ENCODE measurements around the gene PPP1R12A.
A peak's percentile ranks its signal among the peaks of the same experiment; 100 is the strongest.

PPP1R12A gene

DNA sequence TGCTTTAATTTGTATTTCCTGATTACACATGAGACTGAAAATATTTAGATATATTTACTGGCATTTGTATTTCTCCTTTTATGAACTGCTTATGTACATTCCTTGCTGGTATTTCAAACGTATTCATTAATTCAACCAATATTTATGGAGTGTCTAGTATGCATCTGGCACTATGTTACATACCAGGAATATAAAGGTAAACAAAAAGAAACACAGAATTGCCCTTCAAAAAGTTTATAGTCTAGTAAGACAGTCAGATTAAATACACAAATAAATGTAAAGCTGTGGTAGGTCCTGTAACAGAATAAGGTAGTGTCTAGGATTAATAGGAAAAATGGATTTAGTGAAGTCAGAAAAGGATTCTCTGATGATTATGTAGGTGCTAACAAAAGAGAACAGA is 87.5 kb downstream of the PPP1R12A start:
- Histone ChIP-seq H3K36me3 (ENCODE audit: control insufficient read depth, insufficient read depth, low read length) (no peaks in the 10 kb centered on the region), H3K27ac (peak overlapping the region; percentile 22), H3K4me1 (no peaks in the 10 kb centered on the region), H3K4me2 (ENCODE audit: low read length) (no peak overlapping the region), H3K9ac (no peak overlapping the region), H3K79me2 (peaks cover 15% of the 10 kb centered on the region), H2AFZ (no peak overlapping the region), H3K9me3 (ENCODE audit: control insufficient read depth, low read length) (no peaks in the 10 kb centered on the region), H3K4me3 (ENCODE audit: low read depth, low read length) (no peak overlapping the region), H3K27me3 (ENCODE audit: control insufficient read depth, insufficient read depth, low read length) (no peaks in the 10 kb centered on the region)
- TF ChIP-seq, protein P1, sequence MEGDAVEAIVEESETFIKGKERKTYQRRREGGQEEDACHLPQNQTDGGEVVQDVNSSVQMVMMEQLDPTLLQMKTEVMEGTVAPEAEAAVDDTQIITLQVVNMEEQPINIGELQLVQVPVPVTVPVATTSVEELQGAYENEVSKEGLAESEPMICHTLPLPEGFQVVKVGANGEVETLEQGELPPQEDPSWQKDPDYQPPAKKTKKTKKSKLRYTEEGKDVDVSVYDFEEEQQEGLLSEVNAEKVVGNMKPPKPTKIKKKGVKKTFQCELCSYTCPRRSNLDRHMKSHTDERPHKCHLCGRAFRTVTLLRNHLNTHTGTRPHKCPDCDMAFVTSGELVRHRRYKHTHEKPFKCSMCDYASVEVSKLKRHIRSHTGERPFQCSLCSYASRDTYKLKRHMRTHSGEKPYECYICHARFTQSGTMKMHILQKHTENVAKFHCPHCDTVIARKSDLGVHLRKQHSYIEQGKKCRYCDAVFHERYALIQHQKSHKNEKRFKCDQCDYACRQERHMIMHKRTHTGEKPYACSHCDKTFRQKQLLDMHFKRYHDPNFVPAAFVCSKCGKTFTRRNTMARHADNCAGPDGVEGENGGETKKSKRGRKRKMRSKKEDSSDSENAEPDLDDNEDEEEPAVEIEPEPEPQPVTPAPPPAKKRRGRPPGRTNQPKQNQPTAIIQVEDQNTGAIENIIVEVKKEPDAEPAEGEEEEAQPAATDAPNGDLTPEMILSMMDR (IDR thresholded peaks at IDR 0.05), result no peak

DNA sequence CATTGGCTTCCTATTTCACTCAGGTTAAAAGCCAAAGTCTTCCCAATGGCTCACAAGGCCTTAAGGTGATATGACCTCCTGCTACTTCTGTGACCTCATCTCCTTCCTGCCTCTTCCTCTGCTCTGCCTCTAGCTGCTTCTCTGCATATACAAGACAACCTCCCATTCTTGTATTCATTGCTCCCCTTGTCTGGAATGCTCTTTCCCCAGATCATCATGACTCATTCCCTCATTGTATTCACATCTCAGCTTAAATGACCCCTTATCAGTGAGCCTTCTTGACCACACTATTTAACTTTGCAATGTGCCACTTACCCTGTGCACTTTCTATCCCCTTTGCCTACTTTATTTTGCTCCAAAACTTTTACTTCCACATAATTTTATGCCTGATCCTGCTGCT is 90.2 kb downstream of the PPP1R12A start:
- H3K9me3 ChIP-seq (ENCODE audit: control insufficient read depth, low read length), result no peaks in the 10 kb centered on the region
- peaks cover 7% of the 10 kb centered on the region for H3K4me1 ChIP-seq
- TF ChIP-seq, protein P1 (IDR thresholded peaks at IDR 0.05), result no peak
- H3K4me2 ChIP-seq (ENCODE audit: low read length), result no peak overlapping the region
- no peaks in the 10 kb centered on the region for H3K27me3 ChIP-seq (ENCODE audit: control insufficient read depth, insufficient read depth, low read length)
- no peak overlapping the region for H2AFZ ChIP-seq
- H3K4me3 ChIP-seq (ENCODE audit: low read depth, low read length), result no peak overlapping the region
- peaks cover 9% of the 10 kb centered on the region for H3K79me2 ChIP-seq
- no peak overlapping the region for H3K9ac ChIP-seq
- H3K36me3 ChIP-seq (ENCODE audit: control insufficient read depth, insufficient read depth, low read length), result no peaks in the 10 kb centered on the region
- H3K27ac ChIP-seq, result no peak overlapping the region

DNA sequence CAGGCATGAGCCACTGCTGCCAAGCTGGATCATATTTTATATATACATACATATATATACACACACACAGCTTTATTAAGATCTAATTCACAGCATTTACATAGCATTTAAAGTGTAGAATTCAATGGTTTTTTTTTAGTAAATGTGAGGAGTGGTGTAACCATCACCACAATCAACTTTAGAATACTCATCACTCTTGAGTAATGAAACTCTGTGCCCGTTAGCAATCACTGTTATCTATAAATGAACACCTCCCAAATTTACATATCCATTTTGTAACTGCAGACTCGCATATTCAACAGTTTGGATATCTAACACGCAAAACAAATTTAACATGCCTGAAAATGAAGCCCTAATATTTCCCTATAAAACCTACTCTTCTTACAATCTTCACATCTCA is 90.9 kb downstream of the PPP1R12A start:
- Histone ChIP-seq H3K79me2 (peaks cover 7% of the 10 kb centered on the region), H3K9ac (no peak overlapping the region), H2AFZ (no peak overlapping the region), H3K4me3 (ENCODE audit: low read depth, low read length) (no peak overlapping the region), H3K4me2 (ENCODE audit: low read length) (no peak overlapping the region), H3K27me3 (ENCODE audit: control insufficient read depth, insufficient read depth, low read length) (no peaks in the 10 kb centered on the region), H3K36me3 (ENCODE audit: control insufficient read depth, insufficient read depth, low read length) (no peaks in the 10 kb centered on the region), H3K27ac (no peak overlapping the region), H3K9me3 (ENCODE audit: control insufficient read depth, low read length) (no peaks in the 10 kb centered on the region), H3K4me1 (peaks cover 7% of the 10 kb centered on the region)
- TF ChIP-seq, protein P1 (IDR thresholded peaks at IDR 0.05), result no peak

DNA sequence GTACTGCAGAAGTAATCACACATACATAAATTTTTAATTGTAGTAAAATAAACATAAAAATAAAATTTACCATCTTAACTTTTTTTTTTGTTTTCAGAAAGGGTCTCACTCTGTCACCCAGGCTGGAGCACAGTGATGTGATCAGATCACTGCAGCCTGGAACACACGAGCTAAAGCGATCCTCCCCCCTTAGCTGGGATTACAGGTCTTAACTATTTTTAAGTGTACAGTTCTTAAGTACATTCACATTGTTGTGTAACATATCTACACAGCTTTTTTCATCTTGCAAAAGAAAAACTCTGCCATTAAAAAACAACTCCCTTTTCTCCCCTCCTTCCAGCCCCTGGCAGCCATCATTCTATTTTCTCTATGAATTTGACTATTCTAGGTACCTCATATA is 92.3 kb downstream of the PPP1R12A start:
- H3K27ac ChIP-seq, result no peak overlapping the region
- H3K9ac ChIP-seq, result no peak overlapping the region
- no peaks in the 10 kb centered on the region for H3K36me3 ChIP-seq (ENCODE audit: control insufficient read depth, insufficient read depth, low read length)
- no peak overlapping the region for H3K4me2 ChIP-seq (ENCODE audit: low read length)
- no peak overlapping the region for H2AFZ ChIP-seq
- TF ChIP-seq, protein P1 (IDR thresholded peaks at IDR 0.05), result no peak
- no peaks in the 10 kb centered on the region for H3K9me3 ChIP-seq (ENCODE audit: control insufficient read depth, low read length)
- no peak overlapping the region for H3K4me3 ChIP-seq (ENCODE audit: low read depth, low read length)
- peaks cover 16% of the 10 kb centered on the region for H3K79me2 ChIP-seq
- H3K27me3 ChIP-seq (ENCODE audit: control insufficient read depth, insufficient read depth, low read length), result no peaks in the 10 kb centered on the region
- peaks cover 7% of the 10 kb centered on the region for H3K4me1 ChIP-seq

DNA sequence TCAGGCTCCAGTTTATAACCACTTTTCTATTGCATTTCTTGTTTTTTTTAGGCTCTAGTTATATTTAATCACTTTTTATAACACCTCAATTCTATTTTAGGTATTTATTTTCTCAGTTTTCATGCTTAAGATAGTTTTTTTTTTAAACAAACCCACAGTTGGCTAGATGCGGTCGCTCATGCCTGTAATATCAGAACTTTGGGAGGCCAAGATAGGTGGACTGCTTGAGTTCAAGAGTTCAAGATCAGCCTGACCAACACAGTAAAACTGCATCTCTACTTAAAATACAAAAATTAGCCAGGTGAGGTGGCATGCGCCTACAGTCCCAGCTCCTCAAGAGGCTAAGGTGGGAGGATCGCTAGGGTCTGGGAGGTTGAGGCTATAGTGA is 93.0 kb downstream of the PPP1R12A start:
- no peak overlapping the region for H2AFZ ChIP-seq
- peak overlapping the region; percentile 8 for H3K4me2 ChIP-seq (ENCODE audit: low read length)
- peaks cover 16% of the 10 kb centered on the region for H3K79me2 ChIP-seq
- H3K9me3 ChIP-seq (ENCODE audit: control insufficient read depth, low read length), result no peaks in the 10 kb centered on the region
- H3K27ac ChIP-seq, result peak overlapping the region; percentile 1
- no peak overlapping the region for H3K9ac ChIP-seq
- no peaks in the 10 kb centered on the region for H3K27me3 ChIP-seq (ENCODE audit: control insufficient read depth, insufficient read depth, low read length)
- TF ChIP-seq, protein P1 (IDR thresholded peaks at IDR 0.05), result no peak
- H3K36me3 ChIP-seq (ENCODE audit: control insufficient read depth, insufficient read depth, low read length), result no peaks in the 10 kb centered on the region
- no peak overlapping the region for H3K4me3 ChIP-seq (ENCODE audit: low read depth, low read length)
- H3K4me1 ChIP-seq, result peaks cover 7% of the 10 kb centered on the region
